GM13976 (cell line): ENCODE data around the gene VAMP8.

Experiments used
- DNase-seq: peaks from one replicate; pipeline ENCODE4 v3.0.0; 2012; ENCODE audit warnings: low spot score
- CTCF ChIP-seq: IDR thresholded peaks from 2 replicates; pipeline ENCODE4 v1.5.1; 2012; ENCODE audit warnings: borderline replicate concordance, mild to moderate bottlenecking; ENCODE audit not compliant: insufficient read depth; ENCODE audit errors: extremely low read depth, missing control alignments, control extremely low read depth
- in situ Hi-C: fragments of 300-500 bp; cut with MboI; formaldehyde crosslinking; loops from one replicate; pipeline ENCODE4 v1.12.0; 2022; ENCODE audit warnings: low sequenced_read_pairs, mixed read lengths, inconsistent platforms; ENCODE audit not compliant: unreplicated experiment

The VAMP8 gene

GRCh38 chr2:85577386-85578242 lies at the start of gene VAMP8:
VAMP8 (plus strand) TSS chr2:85577586; CDS start chr2:85577647, 61 bp downstream.
- in situ Hi-C loops = no loop called here
- TF ChIP-seq CTCF = no peak
- peak; percentile 79 for DNase-seq

- in situ Hi-C loops = no loop called here
- no peak for DNase-seq
These were observed 49.6 kb upstream of the VAMP8 start for GRCh38 chr2:85527787-85528186.

GRCh38 chr2:85528355-85528754 lies 49.0 kb upstream of the VAMP8 start:
- no peak for TF ChIP-seq CTCF
- no peak for DNase-seq
- in situ Hi-C loops = no loop called here

More at GRCh38 chr2:85527787-85528186, 49.6 kb upstream of the VAMP8 start:
- TF ChIP-seq CTCF = no peak

- in situ Hi-C loops = no loop called here
- no peak for DNase-seq
- TF ChIP-seq CTCF = no peak
These were observed 47.6 kb upstream of the VAMP8 start for GRCh38 chr2:85529809-85530208.

- DNase-seq = no peak
- in situ Hi-C loops = no loop called here
- no peak for TF ChIP-seq CTCF
These were observed 45.8 kb upstream of the VAMP8 start for GRCh38 chr2:85531589-85531988.

GRCh38 chr2:85534099-85534498 lies 43.3 kb upstream of the VAMP8 start:
- no peak for TF ChIP-seq CTCF
- in situ Hi-C loops = no loop called here
- no peak for DNase-seq
